NT2/D1 (cell line): Measurements from ENCODE around the gene EFCAB6.

Source experiments
- SUZ12 ChIP-seq: IDR thresholded peaks from 2 replicates; pipeline ENCODE4 v1.6.1; 2011; ENCODE audit not compliant: insufficient read length, insufficient read depth; ENCODE audit errors: extremely low read depth
- ZNF274 ChIP-seq: IDR thresholded peaks from 2 replicates; pipeline ENCODE4 v1.6.1; 2011; ENCODE audit warnings: mild to moderate bottlenecking, low read depth, low read length

DNA sequence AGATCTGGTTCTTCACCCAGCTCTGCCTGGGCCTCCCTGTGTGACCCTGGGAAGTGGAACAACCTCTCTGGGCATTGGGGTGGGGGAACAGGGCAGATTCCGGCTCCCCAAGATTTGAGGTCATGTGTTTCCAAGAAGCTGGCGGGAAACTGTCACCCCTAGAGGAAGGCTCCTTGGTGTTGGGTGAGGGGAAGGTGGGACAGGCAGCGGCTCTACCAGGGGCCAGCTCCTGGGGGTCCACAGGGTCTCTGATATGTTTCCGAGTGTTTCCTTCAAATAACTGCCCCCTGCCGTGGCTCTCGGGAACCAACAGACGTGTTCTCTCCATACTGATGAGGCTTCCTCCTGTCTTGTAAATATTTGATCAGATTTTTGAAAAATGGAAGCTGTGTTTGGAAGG lies 321.8 kb downstream of the EFCAB6 start:
- TF ChIP-seq SUZ12: no peak
- no peak for TF ChIP-seq ZNF274
